ENCODE measurements around the gene TMED6.

Gene TMED6

DNA sequence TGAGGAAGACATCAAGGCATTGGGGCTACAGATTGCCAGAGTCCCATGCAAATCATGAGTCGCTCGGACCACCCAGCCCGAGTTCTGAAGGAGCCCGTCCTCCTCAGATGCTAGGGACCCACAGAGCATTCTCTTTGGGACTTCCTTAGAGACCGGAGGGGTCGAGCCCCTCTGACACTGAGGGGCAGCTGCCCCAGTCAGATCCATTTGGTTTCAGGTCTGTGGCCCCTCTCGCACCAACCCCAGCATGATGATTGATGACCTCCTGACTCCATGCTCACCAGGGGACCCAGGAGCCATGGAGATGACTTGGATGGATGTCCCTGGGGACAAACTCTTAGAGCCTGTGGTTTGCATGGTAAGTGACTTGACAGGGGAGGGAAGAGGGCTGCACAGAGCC is 29.2 kb downstream of the TMED6 start:
- FAIRE-seq: no peak

- no peak for FAIRE-seq
These were observed 30.5 kb downstream of the TMED6 start for GRCh38 chr16:69321080-69321479.

DNA sequence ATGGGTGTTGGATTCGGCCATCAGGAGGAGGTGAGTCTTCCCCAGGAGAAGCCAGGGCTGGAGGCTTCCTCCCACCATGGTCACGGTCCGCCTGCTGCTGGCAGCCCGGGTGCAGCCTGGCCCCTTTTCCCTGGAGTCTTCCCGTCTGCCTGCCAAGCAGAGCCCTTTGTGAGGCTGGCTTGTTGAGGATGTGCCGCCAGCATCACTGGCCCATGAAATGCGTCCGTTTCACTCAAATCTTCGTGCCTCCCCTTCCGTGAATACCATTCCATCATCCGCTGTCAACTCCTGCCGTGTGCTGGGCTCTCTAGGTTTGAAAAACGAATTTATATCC is 30.9 kb downstream of the TMED6 start:
- FAIRE-seq: no peak

DNA sequence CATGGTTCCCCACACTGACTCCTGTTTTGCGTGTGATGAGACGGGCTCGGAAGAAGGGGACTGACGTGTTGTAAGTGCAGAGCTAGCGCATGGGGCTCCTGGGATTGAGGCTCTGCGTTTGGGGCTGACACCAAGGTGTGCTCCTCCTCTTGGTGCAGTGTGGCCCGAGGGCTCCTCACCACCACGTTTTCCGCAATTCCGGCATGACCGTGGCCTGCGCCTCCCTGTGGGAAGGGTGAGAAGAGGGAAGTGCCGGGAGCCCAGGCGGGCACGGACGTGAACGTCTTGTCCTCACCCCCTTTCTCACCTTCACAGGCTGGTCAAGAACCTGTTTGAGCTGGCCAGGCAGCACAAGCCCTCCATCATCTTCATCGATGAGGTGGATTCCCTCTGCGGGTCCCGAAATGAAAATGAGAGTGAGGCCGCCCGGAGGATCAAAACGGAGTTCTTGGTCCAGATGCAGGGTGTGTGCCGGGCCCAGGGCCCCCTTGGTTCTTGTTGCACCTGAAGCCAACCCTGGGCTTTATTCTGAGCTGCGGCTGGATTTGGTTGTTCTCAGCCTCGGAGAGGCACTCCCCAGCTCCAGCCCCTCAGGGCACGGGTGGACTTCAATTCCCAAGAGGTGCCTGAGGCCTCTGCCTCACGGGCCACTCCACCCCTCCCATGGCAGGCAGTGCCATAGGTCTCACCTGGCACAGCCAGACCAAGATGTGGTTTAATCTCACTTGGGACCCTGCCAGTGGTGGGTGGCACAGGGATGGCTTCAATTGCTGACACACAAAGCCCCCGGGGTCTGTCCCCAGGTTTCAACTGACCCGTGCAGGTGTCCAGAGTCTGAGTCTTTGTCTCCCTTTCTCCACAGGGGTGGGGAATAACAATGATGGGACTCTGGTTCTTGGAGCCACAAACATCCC is 31.5 kb downstream of the TMED6 start:
- no peak for FAIRE-seq

GRCh38 chr16:69319381-69319780 is 32.2 kb downstream of the TMED6 start:
- FAIRE-seq: no peak

DNA sequence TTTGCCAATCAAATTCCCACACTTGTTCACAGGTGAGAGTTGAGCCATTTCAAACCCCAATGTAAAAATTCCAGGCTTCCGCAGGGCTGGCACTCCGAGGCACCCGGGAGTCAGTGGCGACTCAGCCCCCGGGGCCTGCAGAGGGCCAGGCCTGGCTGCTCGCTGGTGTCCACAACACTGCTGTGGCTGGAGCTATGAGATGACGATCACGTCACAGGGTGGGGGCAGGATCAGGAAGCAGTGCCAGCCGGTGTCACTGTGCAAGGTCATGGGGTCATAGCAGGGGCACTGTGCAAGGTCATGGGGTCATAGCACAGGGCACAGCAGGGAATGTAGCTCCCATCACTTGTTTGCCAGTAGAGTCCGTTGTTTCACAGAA is 32.7 kb downstream of the TMED6 start:
- no peak for FAIRE-seq

GRCh38 chr16:69318177-69318910 is 33.2 kb downstream of the TMED6 start:
- no peak for FAIRE-seq

- FAIRE-seq: no peak
These were observed 35.0 kb downstream of the TMED6 start for GRCh38 chr16:69316595-69317034.

GRCh38 chr16:69315486-69316311 is 35.9 kb downstream of the TMED6 start:
- no peak for FAIRE-seq

- no peak for FAIRE-seq
These were observed 37.1 kb downstream of the TMED6 start for GRCh38 chr16:69314534-69314933.

GRCh38 chr16:69313469-69313868 is 38.1 kb downstream of the TMED6 start:
- FAIRE-seq: no peak

DNA sequence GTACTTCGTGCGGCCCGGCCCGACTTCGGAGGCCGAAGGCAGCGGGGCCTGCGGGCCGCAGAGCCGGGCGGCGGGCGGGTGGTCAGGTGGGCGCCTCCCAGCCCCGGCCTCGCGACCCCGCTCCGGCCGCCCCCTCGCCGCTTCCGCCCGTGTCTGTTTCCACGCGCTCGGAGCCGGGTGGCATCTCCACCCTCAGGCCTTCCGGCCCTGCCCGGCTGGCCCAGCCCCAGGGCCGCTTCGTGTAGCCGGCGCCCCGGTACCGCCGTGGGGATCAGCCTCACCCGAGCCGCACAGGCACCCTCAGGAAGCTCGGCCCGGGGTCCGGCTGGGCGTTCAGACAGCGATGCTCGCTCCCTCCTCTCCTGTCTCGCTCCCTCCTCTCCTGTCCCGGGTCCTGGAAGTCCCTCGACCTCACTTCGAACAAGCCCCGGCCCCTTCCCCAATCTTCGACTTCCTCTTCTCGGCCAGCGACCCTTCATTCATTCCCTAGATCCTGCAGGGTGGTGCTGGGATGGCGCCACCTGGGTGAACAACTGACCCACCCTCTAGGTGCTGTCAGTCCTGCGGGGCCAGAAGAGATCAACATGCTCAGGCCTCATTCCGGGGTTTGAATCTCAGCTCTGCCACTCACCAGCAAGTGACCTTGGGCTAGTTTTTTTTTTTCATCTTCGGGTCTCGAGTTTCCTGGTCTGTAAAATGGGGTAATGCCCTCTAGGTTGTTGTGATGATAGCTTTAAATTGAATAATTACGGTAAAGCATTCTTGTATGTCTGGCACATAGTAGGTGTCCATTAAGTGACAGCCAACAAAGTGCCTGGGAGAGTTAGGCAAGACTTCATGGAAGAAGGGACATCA is 39.8 kb downstream of the TMED6 start:
- no peak for FAIRE-seq

DNA sequence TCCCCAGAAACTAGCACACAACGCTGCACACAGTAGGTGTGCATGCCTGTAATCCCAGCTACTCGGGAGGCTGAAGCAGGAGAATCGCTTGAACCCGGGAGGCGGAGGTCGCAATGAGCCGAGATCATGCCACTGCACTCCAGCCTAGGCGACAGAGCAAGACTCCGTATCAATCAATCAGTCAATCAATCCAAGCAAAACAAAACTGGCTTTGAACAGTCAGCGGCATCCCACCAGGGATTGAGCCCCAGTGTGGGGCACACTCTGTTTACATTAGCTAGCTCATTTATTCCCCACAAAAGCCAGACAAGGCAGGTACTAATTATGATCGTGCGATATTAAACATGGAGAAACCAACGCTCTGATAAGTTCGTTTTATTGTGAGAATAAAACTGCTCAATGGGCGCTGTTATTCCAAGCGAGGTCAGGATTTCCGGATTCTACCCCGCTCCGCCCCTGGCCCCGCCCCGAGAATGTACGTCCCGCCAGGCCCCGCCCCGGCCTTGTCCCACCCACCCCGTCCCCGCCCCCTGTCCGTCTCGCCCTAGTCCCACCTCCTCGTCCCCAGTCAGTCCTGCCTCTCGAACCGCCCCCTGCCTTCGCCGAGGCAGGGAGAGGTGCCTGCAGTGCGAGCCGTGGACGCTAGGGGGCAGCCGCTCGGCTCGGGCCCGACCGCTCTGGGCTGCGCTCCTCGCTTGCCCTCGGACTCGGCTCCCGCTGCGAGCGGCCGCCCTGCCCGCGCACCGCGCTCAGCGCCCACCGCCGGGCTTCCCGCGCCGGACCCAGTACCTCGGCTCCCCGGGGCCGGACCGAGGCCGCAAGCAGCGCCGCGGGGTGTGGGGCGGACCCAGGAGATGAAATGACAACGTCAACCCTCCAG is 40.7 kb downstream of the TMED6 start, which contains the start of gene VPS4A:
VPS4A (plus strand) TSS at position 698 of the 880 bp plus-strand sequence; CDS start at position 860, 162 bp downstream.
- FAIRE-seq: no peak

GRCh38 chr16:69309316-69309715 is 42.3 kb downstream of the TMED6 start:
- FAIRE-seq: no peak

DNA sequence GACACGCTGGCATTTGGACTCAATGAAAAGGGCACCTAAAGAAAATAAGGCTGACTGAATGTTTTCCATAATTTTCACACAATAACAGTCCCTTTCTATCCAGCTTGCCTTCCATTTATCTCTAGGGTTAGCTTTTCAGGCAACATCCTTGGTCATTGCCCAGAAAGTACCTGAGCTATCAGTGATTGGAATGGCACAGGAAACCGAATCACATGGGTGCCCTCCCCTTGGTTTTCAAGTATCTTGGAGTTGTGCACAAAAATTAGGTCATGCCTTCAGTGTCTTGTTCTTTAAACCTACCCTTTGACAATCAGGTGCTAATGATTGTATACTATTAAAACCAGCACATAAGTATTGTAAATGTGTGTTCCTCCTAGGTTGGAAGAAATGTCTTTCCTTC is 43.7 kb downstream of the TMED6 start:
- no peak for FAIRE-seq

- no peak for FAIRE-seq
These were observed 44.5 kb downstream of the TMED6 start for GRCh38 chr16:69307091-69307490.

GRCh38 chr16:69306031-69306430 is 45.6 kb downstream of the TMED6 start:
- FAIRE-seq: no peak

DNA sequence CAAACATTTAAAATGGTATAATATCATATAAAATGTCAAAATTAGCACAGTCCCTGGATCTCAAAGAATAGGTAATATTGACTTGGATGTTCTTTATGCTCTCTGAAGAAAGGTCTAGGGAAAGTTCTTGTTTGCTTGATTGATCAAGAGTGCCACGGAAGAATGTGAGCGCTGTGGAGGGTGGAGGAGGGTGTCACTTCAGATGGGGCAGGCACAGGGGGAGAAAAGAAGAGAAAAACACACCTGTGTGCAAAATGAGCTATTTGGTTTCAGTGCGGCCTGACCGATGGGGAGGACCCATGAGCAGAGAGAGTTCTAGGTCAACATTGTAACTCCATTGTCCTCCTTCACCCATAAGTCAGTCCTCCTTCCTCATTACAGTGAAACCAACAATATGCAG is 49.3 kb downstream of the TMED6 start:
- FAIRE-seq: no peak

DNA sequence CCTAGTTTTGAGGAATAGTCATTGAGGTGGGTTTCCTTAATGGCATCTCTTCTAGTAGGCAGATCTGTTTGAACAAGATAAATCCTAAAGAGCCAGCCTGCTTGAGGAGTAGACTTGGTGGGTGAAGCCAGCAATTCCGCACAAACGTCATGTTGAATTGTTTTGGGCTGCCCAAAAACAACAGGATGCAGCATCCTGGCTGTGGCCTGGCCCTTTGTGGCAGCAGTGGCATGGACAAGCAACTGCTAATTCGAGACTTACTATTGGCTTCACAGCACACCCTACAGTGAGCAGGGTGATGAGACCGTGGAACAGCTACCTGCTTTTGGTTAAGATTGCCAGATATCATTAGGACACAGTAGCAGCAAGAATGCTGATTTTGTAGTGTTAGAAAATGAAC is 49.7 kb downstream of the TMED6 start:
- no peak for FAIRE-seq

GRCh38 chr16:69301187-69301586 is 50.4 kb downstream of the TMED6 start:
- no peak for FAIRE-seq

DNA sequence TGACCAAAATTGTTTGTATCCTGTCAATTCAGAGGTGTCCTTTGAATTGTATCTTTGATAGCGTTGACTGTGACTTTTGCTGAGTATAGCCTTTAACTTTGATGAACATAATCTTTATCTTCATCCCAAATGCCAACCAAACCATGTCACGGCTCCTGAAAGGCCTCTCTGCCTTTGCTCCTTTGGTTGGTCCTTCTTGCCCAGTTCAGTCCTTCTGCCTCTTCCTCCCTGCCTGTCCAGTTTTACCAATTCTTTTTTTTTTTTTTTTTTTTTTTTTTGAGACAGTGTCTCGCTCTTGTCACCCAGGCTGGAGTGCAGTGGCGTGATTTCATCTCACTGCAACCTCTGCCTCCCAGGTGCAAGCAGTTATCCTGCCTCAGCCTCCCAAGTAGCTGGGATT is 53.3 kb downstream of the TMED6 start:
- no peak for FAIRE-seq
